ENCODE data around the gene NANOS2. TPM values are rescaled to one million over a fixed set of nuclear protein-coding genes. Genes with fewer than 3 reads are reported as not detected.

NANOS2 gene
- total and polyA plus RNA-seq, 12 donors, result not detected

- Histone ChIP-seq H3K4me1 (peaks cover 5 to 16% (median 12%) of the 10 kb centered on the region in 9 donors), H3K27ac (peak overlapping the region in 9 of 10 donors; percentile 28 to 86 (median 76)), H3K9me3 (no peaks in the 10 kb centered on the region), H3K4me3 (peak overlapping the region; percentile 4 to 47 (median 34)), H3K27me3 (peaks cover 0 to 34% (median 0%) of the 10 kb centered on the region in 7 donors), H3K36me3 (no peaks in the 10 kb centered on the region)
- TF ChIP-seq CTCF (IDR thresholded peaks at IDR 0.05), result no peak
- intact Hi-C loops (cut with DNase I), result loop anchor here in 1 of 10 donors (5.0 kb wide), 1 partner anchor 59 kb away; the partner anchor contains the start of gene RSPH6A
- ATAC-seq (peak; percentile 19 to 80 (median 64)), DNase-seq (peak; percentile 41 to 55)
- WGBS, 2 donors, result 16 to 19% methylated on average over 41 of the region's 41 CpGs
Measured at GRCh38 chr19:45876411-45877197, 38.0 kb downstream of the NANOS2 start.

- ATAC-seq (peak in 4 of 8 donors; percentile 6 to 23 (median 16)), DNase-seq (no peak)
- H3K27ac ChIP-seq, result peak overlapping the region in 6 of 10 donors; percentile 64 to 86 (median 80)
- peaks cover 5 to 16% (median 12%) of the 10 kb centered on the region in 9 donors for H3K4me1 ChIP-seq
- 51 to 55% methylated on average over 4 of the region's 4 CpGs for WGBS, 2 donors
- intact Hi-C loops (cut with DNase I), result loop anchor here in 1 of 10 donors (5.0 kb wide), 1 partner anchor 59 kb away; the partner anchor contains the start of gene RSPH6A
- no peaks in the 10 kb centered on the region for H3K36me3 ChIP-seq
- H3K4me3 ChIP-seq, result no peak overlapping the region
- TF ChIP-seq CTCF (IDR thresholded peaks at IDR 0.05), result no peak
- peaks cover 0 to 34% (median 0%) of the 10 kb centered on the region in 7 donors for H3K27me3 ChIP-seq
- no peaks in the 10 kb centered on the region for H3K9me3 ChIP-seq
Measured at GRCh38 chr19:45876161-45876410, 38.5 kb downstream of the NANOS2 start.

GRCh38 chr19:45874620-45874966 lies 40.0 kb downstream of the NANOS2 start:
- ATAC-seq (no peak), DNase-seq (no peak)
- intact Hi-C loops (cut with DNase I), result no loop called here
- H3K9me3 ChIP-seq, result no peaks in the 10 kb centered on the region
- no peak overlapping the region for H3K4me3 ChIP-seq
- no peak overlapping the region for H3K27ac ChIP-seq
- WGBS, 2 donors, result 90% methylated on average over 7 of the region's 7 CpGs
- no peak for TF ChIP-seq CTCF (IDR thresholded peaks at IDR 0.05)
- peaks cover 0 to 34% (median 0%) of the 10 kb centered on the region in 7 donors for H3K27me3 ChIP-seq
- peaks cover 5 to 16% (median 12%) of the 10 kb centered on the region in 9 donors for H3K4me1 ChIP-seq
- no peaks in the 10 kb centered on the region for H3K36me3 ChIP-seq

DNA sequence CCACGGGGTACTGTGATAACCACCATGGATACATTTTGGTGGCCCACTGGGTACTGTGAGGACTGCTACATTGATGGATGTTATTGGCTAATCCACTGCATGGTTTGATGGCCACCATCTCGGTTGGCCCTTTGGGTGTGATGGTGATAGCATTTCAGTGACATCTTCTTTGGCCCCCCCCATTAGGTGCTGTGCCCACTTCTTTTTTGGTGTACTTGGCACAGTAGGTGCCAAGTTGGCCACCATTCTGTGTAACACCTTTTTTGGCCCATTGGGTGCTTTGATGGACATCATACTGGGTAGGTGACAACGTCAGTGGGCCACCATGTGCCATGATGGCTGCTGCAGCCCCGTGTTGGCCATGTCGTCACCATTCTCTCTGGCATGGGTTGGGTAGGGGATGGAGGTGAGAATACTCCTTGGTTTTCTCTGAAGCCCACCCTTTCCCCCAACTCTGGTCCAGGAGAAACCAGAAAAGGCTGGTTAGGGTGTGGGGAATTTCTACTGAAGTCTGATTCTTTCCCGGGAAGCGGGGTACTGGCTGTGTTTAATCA lies 41.3 kb downstream of the NANOS2 start:
- 89 to 91% methylated on average over 7 of the region's 7 CpGs for whole genome bisulfite sequencing, 2 donors
- H3K27me3 ChIP-seq, result peaks cover 0 to 25% (median 0%) of the 10 kb centered on the region in 7 donors
- DNase-seq (no peak), ATAC-seq (no peak)
- no peak for TF ChIP-seq CTCF (IDR thresholded peaks at IDR 0.05)
- H3K9me3 ChIP-seq, result no peaks in the 10 kb centered on the region
- peaks cover 5 to 16% (median 12%) of the 10 kb centered on the region in 9 donors for H3K4me1 ChIP-seq
- intact Hi-C loops (cut with DNase I), result no loop called here
- no peak overlapping the region for H3K27ac ChIP-seq
- H3K4me3 ChIP-seq, result no peak overlapping the region
- no peaks in the 10 kb centered on the region for H3K36me3 ChIP-seq

Data from heart right ventricle (tissue), 16 donors.